ENCODE measurements around the gene SEC16A.

Gene SEC16A

GRCh38 chr9:136482793-136483588 is at the start of gene SEC16A:
Gene SEC16A (minus strand): TSS chr9:136483040. CDS start chr9:136477615, 5,425 bp downstream.
- no peaks in the 10 kb centered on the region for H3K27me3 ChIP-seq (ENCODE audit: insufficient read depth, low read length)
- H3K36me3 ChIP-seq (ENCODE audit: insufficient read depth, low read length), result peaks cover 11% of the 10 kb centered on the region
- H3K4me1 ChIP-seq (ENCODE audit: insufficient read depth, low read length), result peaks cover 37% of the 10 kb centered on the region
- H3K9me3 ChIP-seq (ENCODE audit: low read length), result no peaks in the 10 kb centered on the region
- H2AFZ ChIP-seq (ENCODE audit: low read depth, low read length), result peak within 1 kb of the TSS; percentile 1
- H3K4me3 ChIP-seq (ENCODE audit: low read length), result peak within 1 kb of the TSS; percentile 91

- Histone ChIP-seq H3K4me3 (ENCODE audit: low read length) (no peak overlapping the region), H2AFZ (ENCODE audit: low read depth, low read length) (no peak overlapping the region), H3K36me3 (ENCODE audit: insufficient read depth, low read length) (peaks cover 12% of the 10 kb centered on the region), H3K9me3 (ENCODE audit: low read length) (no peaks in the 10 kb centered on the region), H3K4me1 (ENCODE audit: insufficient read depth, low read length) (peaks cover 11% of the 10 kb centered on the region), H3K27me3 (ENCODE audit: insufficient read depth, low read length) (no peaks in the 10 kb centered on the region)
Observed at GRCh38 chr9:136531904-136532798, 49.3 kb upstream of the SEC16A start.

GRCh38 chr9:136531186-136531903 is 48.5 kb upstream of the SEC16A start:
- Histone ChIP-seq H3K36me3 (ENCODE audit: insufficient read depth, low read length) (peaks cover 11% of the 10 kb centered on the region), H3K9me3 (ENCODE audit: low read length) (no peaks in the 10 kb centered on the region), H2AFZ (ENCODE audit: low read depth, low read length) (no peak overlapping the region), H3K27me3 (ENCODE audit: insufficient read depth, low read length) (no peaks in the 10 kb centered on the region), H3K4me1 (ENCODE audit: insufficient read depth, low read length) (peaks cover 19% of the 10 kb centered on the region), H3K4me3 (ENCODE audit: low read length) (no peak overlapping the region)

- Histone ChIP-seq H3K4me1 (ENCODE audit: insufficient read depth, low read length) (peaks cover 26% of the 10 kb centered on the region), H3K36me3 (ENCODE audit: insufficient read depth, low read length) (peaks cover 11% of the 10 kb centered on the region), H2AFZ (ENCODE audit: low read depth, low read length) (no peak overlapping the region), H3K4me3 (ENCODE audit: low read length) (no peak overlapping the region), H3K27me3 (ENCODE audit: insufficient read depth, low read length) (no peaks in the 10 kb centered on the region), H3K9me3 (ENCODE audit: low read length) (no peaks in the 10 kb centered on the region)
Observed at GRCh38 chr9:136530461-136531089, 47.7 kb upstream of the SEC16A start.

GRCh38 chr9:136529516-136530460 is 46.9 kb upstream of the SEC16A start:
- Histone ChIP-seq H3K27me3 (ENCODE audit: insufficient read depth, low read length) (no peaks in the 10 kb centered on the region), H3K4me1 (ENCODE audit: insufficient read depth, low read length) (peaks cover 26% of the 10 kb centered on the region), H3K4me3 (ENCODE audit: low read length) (no peak overlapping the region), H3K36me3 (ENCODE audit: insufficient read depth, low read length) (peaks cover 11% of the 10 kb centered on the region), H2AFZ (ENCODE audit: low read depth, low read length) (no peak overlapping the region), H3K9me3 (ENCODE audit: low read length) (no peaks in the 10 kb centered on the region)

GRCh38 chr9:136528716-136529341 is 46.0 kb upstream of the SEC16A start:
- Histone ChIP-seq H3K27me3 (ENCODE audit: insufficient read depth, low read length) (no peaks in the 10 kb centered on the region), H3K4me3 (ENCODE audit: low read length) (no peak overlapping the region), H3K4me1 (ENCODE audit: insufficient read depth, low read length) (peaks cover 26% of the 10 kb centered on the region), H3K9me3 (ENCODE audit: low read length) (no peaks in the 10 kb centered on the region), H2AFZ (ENCODE audit: low read depth, low read length) (no peak overlapping the region), H3K36me3 (ENCODE audit: insufficient read depth, low read length) (peaks cover 10% of the 10 kb centered on the region)

GRCh38 chr9:136527721-136528710 is 45.2 kb upstream of the SEC16A start:
- Histone ChIP-seq H3K9me3 (ENCODE audit: low read length) (no peaks in the 10 kb centered on the region), H3K27me3 (ENCODE audit: insufficient read depth, low read length) (no peaks in the 10 kb centered on the region), H3K4me3 (ENCODE audit: low read length) (no peak overlapping the region), H3K36me3 (ENCODE audit: insufficient read depth, low read length) (peaks cover 12% of the 10 kb centered on the region), H2AFZ (ENCODE audit: low read depth, low read length) (no peak overlapping the region), H3K4me1 (ENCODE audit: insufficient read depth, low read length) (peaks cover 26% of the 10 kb centered on the region)

- H3K4me1 ChIP-seq (ENCODE audit: insufficient read depth, low read length), result peaks cover 26% of the 10 kb centered on the region
Observed at GRCh38 chr9:136527131-136527530, 44.3 kb upstream of the SEC16A start.

GRCh38 chr9:136526625-136527066 is 43.8 kb upstream of the SEC16A start:
- H3K27me3 ChIP-seq (ENCODE audit: insufficient read depth, low read length), result no peaks in the 10 kb centered on the region
- peaks cover 21% of the 10 kb centered on the region for H3K36me3 ChIP-seq (ENCODE audit: insufficient read depth, low read length)
- H2AFZ ChIP-seq (ENCODE audit: low read depth, low read length), result no peak overlapping the region
- no peaks in the 10 kb centered on the region for H3K9me3 ChIP-seq (ENCODE audit: low read length)
- no peak overlapping the region for H3K4me3 ChIP-seq (ENCODE audit: low read length)
- peaks cover 26% of the 10 kb centered on the region for H3K4me1 ChIP-seq (ENCODE audit: insufficient read depth, low read length)

More at GRCh38 chr9:136527131-136527530, 44.3 kb upstream of the SEC16A start:
- H3K4me3 ChIP-seq (ENCODE audit: low read length), result no peak overlapping the region
- peaks cover 20% of the 10 kb centered on the region for H3K36me3 ChIP-seq (ENCODE audit: insufficient read depth, low read length)
- no peaks in the 10 kb centered on the region for H3K9me3 ChIP-seq (ENCODE audit: low read length)
- H2AFZ ChIP-seq (ENCODE audit: low read depth, low read length), result no peak overlapping the region
- no peaks in the 10 kb centered on the region for H3K27me3 ChIP-seq (ENCODE audit: insufficient read depth, low read length)

GRCh38 chr9:136525841-136526499 is 43.1 kb upstream of the SEC16A start:
- Histone ChIP-seq H2AFZ (ENCODE audit: low read depth, low read length) (no peak overlapping the region), H3K27me3 (ENCODE audit: insufficient read depth, low read length) (no peaks in the 10 kb centered on the region), H3K36me3 (ENCODE audit: insufficient read depth, low read length) (peaks cover 23% of the 10 kb centered on the region), H3K4me3 (ENCODE audit: low read length) (no peak overlapping the region), H3K9me3 (ENCODE audit: low read length) (no peaks in the 10 kb centered on the region), H3K4me1 (ENCODE audit: insufficient read depth, low read length) (peaks cover 24% of the 10 kb centered on the region)
